Stimulated activated CD4-positive, alpha-beta T cell treated with anti-CD3 and anti-CD28 coated beads, Interleukin-2, amount 100 ng/mL, for 48 hours (primary cell): ENCODE data around the gene ZNF668.
"Not testable (repeated sequence)": the region's sequence is repeated elsewhere in the genome, so short reads cannot be mapped to it uniquely, and the experiment has no call there.

ENCODE experiments used
- DNase-seq, 2 donors: peaks; one replicate each; pipeline ENCODE4 v3.0.0-alpha.2; 2020

ZNF668 gene

DNA sequence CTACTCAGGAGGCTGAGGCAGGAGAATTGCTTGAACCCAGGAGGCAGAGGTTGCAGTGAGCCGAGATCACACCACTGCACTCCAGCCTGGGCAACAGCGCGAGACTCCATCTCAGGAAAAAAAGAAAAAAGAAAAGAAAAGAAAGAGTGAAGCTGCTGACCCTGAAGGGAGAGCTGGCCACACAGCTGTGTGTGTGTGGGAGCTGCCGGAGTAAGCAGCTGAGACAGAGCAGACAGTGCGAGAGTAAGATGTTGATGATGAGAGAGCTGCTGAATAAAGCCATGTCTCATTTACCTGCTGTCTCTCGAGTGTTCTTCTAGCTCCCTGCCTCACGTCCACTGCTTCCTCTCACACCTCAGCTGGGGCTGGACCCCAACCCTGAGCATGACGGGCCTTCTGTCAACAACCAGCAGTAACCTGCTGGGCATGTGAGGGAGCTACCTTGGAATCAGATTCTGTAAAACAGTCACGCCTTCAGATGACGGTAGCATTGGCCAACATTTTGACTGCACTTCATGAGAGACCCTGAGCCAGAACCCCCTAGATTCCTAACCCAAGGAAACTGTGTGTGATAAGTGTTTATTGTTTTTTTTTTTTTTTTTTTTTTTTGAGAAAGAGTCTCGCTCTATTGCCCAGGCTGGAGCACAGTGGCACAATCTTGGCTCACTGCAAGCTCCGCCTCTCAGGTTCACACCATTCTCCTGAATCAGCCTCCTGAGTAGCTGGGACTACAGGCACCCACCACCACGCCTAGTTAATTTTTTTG, 27.0 kb upstream of the ZNF668 start:
- not testable (repeated sequence) for DNase-seq

DNA sequence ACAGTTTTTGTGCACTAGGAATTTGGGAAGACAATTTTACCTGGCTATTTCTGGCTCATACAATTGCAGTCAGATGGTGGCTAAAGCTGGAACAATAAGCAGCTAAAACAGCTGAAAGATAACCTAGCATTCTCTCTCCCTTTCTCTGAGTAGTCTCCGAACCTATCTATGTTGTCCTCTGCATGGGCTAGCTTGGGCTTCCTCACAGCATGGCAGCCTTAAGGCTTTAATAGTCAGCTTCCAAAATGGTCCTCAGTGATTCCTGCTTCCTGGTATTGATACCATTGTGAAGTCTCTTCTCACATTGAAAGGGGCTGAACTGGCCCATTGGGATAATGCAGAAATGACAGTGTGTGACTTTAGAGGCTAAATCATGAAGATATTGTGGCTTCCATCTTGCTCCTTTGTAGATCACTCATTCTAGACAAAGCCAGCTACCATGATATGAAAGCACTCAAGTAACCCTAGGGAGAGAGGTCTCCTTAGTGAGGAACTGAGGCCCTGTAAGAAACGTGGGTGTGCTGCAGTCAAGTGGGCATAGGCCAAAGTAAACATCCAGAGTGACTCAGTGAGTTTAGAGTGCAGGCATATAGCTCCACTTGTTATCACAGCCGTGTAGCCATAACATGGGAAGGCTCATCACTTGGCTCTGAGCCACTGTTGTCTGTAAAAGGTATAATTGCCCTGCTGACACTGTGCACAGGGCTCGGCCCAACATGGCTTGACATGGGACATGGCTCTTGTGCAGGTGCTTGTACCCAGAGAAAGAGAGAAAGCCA, 26.0 kb upstream of the ZNF668 start:
- DNase-seq = no peak

DNA sequence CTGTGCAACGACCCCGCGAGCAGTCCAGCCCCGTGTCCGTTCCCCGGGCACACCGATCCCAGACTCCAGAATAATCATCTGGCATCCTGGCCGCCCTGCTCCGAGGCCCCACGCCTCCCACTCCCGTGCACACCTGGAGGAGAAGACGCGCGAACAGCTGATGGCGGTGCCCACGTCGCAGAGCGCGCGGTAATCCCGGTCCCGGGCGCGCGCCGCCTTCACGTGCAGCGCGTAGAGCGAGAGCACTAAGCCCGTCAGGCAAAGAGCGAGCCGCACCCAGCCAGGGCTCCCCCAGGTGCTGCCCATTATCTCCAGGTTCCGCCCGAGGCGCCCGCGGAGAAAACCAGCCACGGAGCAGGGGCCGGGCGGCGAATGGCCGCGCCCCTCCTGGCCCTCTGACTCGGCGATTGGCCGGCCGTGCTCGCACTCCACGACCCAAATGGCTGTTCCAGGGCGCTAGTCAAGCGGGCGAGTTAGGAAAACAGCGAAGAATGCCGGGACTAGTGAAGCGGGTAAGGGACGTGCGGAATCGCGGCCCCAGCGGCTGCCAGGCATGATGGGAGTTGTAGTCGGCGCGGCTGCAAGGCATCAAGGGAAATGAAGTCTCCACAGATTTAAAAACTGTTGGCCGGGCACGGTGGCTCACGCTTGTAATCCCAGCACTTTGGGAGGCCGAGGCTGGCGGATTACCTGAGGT, 20.5 kb upstream of the ZNF668 start, which contains the start of gene VKORC1:
Gene VKORC1, minus strand, starts transcription at position 374 of the 697 bp plus-strand sequence. Its CDS starts 68 bp downstream, at position 306.
- peak; percentile 83 to 86 for DNase-seq

DNA sequence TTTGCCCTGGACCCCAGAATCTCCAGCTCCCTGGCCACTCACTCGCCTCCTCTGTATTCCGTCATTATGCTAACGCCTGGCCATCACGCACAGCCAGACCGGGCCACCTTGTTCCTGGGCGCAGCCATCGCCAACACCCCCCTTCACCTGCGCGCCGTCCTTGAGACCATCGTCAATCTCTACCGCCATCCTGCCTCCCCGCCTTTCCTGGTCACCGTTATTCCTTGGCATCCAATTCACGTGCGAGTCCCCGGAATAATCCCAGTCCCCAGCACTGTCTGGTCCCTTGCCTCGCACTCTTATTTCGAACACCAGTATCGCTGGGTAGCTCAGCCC, 20.0 kb upstream of the ZNF668 start:
- DNase-seq = no peak

DNA sequence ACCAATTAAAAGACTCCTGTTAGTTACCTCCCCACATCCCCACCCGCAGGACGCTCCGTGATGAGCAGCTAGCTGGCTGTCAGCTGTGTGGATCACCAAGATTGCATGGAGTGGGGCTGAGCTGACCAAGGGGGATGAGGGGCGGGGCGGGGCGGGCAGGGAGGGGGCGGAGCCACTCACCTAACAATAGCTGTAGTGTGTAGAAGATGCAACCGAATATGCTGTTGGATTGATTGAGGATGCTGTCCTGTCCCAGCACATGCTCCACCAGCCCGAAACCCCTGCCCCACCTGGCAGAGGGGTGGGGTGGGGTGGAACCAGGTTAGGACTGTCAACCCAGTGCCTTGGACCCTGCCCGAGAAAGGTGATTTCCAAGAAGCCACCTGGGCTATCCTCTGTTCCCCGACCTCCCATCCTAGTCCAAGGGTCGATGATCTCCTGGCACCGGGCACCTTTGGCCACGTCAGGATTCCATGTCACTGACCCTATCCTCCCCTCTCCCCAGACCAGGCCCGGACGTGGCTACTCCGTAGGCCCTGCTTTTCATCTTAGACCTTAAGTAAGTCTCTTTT, 19.2 kb upstream of the ZNF668 start:
- no peak for DNase-seq

DNA sequence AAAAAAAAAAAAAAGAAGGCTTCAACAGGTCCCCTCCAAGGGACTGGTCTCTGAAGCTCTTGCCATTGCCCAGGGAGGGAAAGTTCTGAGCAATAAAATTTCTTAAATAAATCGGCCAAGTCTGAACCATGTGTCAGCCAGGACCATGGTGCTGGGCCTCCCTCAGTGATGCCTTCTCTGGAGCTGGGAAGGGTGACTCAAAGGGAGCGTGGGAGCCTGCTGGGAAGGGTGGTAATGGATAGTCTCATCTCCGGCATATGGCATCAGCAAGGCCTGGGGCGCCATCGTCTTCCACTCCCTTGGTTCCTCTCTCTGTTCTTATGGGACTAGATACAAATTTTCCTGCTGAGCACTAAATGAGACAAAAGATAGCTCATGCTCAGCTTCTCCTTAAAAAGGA, 18.3 kb upstream of the ZNF668 start:
- DNase-seq = no peak

DNA sequence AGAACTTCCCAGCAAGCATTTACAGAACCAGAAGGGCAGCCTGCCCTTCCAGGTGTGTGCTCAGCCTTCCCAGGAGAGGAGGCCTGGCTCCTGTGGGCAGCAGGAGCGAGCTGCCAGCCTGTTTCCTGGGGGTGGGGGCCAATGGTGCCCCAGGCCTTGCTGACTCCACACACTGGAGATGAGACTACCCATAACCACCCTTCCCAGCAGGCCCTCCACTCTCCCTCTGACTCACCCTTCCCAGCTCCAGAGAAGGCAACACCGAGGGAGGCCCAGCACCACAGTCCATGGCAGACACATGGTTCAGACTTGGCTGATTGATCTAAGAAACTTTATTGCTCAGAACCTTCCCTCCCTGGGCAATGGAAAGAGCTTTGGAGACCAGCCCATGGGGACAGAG, 16.5 kb upstream of the ZNF668 start:
- DNase-seq = no peak

DNA sequence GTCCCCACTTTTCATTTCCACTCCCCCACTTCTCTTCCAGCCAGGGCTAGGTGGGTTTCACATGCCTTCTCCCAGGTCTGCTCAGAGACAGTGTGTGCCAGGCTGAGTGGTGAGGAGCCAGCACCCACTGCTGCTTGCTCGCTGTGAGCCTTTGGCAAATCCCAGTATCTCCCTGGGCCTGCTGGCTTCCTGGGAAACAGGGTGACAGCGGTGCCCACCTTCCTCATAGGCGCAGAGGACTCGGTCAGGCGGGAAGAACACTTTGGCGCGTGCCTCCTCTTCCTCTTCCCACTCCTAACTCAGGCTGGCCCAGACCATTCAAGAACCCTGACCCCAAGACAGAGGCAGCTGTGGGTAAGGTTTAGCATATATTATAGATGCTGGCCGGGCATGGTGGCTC, 15.2 kb upstream of the ZNF668 start:
- no peak for DNase-seq

DNA sequence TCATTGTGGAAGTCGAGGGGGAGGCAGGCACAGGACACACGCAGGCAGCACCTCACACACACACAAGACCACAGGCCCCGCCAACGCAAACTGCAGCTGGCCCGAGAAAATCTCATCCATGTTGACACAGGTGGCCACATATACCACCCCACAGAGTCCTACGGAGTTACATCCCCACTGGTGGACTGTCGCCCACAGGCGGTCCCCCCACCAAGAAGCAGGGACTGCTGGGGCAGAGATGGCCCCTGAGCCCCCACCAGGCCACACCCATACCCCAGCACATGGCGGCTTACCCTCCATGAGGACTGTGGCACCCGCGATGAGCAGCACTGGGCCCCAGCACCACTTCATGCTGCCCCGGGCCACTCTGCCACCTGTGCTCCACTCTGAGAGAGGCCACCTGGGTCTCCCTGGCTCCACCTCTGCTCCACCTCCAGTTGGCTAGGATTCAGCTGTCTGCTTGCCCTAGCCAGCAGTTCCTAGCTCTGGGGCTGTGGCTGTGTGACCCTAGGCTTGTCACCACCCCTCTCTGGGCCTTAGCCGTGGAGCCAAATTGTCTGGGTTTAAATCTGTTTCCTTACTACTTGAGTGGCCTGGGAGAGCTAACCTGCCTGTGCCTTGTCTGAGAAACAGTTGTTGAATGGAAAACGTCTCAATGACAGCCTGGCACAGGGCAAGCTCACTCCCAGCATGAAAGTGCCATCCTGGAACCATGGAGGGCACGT, 14.6 kb upstream of the ZNF668 start, which contains the start of gene PRSS53:
Gene PRSS53, minus strand, starts transcription at position 485 of the 725 bp plus-strand sequence. Its CDS starts 134 bp downstream, at position 351.
- no peak for DNase-seq

DNA sequence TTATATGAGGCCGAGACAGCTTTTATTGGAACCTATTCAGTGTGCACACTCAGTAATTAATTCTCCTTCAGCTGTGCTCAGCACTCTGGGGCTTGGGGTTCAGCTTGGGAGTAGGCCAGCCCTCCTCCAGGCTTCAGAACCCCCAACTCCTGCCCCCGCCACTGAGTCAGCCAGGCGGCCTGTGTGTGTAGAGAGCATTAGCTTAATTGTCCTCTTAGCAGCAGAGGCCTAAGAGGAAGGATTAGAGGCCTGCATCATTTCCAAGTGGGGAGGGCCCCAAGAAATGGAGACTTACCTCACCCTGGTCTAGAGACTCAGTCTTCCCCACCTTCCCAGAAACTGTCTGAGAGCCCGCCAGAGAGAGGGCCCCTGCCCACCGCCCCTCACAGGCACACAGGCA, 13.9 kb upstream of the ZNF668 start:
- no peak for DNase-seq

DNA sequence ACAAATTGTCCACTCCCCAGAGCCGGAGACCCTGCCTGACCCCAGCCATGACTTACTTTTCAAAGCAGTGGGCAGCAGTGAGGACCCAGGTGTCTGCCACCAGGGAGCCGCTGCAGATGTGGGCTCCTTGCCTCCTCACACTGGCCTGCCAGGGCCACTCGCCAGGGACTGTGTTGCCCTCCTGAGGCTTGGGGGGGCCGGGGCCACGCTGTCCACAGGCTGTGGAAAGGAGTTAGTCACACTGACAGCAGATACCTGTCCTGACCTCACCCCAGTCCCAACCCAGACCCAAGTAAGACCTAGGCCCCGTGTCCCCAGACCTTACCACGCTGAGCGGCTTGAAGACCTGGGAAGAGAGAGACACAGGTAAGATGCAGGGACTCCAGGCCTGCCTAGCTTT, 13.4 kb upstream of the ZNF668 start:
- DNase-seq = no peak

DNA sequence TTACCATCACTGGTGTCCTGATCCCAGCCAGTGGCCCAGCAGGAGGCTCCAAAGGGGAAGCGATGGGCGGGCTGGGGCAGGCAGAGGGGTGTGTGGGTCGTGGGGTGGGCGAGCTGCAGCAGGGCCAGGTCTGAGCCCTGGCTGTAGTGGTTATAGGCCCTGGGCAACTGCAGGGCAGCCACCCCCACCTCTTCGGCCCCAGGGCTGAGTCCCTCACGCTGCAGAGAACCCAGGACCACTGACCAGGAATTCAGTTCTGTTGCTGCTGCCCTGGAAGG, 12.5 kb upstream of the ZNF668 start:
- DNase-seq = no peak

DNA sequence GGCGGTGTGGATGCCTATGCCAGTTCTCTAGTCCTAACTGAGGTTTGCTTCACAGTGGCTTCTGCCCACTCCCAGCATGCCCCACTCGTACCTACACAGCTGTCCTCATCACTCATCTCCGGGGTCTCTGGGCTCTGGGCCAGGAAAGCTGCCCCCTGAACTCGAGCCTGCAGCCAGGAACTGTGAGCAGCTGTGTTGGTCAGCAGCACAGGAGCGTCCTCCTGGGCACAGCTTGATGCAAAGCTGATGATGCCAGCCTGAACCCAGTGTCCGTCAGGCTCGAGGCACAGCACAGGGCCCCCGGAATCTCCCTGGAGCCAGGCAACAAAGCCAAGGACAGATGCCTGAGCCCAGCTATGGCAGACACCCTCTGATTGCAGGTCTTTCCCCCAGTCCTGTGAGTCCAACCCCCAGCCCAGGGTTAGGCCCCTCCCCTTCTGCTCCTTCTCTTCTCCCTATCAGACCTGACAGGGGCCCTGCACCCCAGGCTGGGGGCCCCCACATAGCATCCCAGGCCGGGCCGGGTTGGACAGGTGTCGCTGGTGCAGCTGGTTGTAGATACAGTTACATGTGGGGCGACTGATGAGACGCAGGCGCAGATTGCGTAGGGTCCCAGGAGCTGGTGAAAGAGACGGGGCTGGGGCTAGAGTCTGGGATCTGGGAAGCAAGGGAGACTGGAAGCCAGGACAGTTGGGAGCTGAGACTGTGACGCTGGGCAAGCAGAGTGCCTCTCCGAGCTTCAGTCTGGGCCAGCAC, 12.0 kb upstream of the ZNF668 start:
- no peak for DNase-seq

DNA sequence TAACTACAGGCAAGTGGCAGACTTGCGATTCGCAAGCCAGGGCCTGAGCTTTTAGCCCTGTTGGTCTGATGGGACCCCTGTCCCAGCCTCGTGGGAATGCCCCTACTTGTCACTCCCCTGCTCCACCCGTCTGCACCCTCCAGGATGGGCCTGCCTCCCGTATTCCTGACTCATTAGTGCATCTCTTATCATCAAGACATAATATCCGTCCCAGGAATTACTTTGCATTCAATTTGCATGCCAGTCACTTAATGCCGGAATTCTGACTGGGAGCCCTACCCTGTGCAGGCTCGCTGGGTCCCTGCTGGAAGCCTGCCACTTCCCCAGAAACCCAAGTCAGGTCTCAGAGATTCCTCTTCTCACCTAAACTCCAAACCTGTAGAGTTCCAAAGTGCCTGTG, 11.4 kb upstream of the ZNF668 start:
- DNase-seq = no peak

DNA sequence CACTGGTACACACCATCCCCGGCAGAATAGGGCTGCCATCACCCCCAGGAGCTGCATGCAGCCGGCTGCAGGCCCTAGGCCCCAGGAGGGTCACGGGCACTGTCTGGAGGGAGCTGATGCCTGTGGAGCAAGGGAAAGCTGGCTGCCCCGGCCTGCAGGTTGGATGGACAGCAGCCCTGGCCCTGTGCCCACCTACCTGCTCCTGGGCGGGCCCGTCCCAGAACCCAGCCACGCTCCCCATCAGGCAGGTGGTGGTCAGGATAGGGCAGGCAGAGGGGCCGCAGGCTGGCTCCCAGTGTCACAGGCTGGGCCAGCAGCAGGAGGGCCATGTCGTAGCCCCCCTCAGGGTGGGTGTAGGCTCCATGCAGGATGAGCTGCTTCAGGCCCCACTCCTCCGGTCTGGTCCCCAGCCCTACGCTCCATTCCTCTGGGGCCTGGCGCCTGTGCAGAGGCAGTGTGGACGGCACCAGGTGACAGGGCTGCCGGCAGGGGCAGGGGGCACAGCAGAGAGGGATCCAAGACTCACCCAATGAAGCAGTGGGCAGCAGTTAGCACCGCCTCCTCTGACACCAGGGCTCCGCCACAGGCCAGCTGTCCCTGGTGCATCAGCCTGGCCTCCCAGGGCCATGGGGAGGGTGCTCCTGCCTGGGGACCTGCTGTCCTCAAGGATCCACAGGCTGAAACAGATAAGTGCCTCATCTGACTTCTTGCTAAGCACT, 10.7 kb upstream of the ZNF668 start:
- no peak for DNase-seq

DNA sequence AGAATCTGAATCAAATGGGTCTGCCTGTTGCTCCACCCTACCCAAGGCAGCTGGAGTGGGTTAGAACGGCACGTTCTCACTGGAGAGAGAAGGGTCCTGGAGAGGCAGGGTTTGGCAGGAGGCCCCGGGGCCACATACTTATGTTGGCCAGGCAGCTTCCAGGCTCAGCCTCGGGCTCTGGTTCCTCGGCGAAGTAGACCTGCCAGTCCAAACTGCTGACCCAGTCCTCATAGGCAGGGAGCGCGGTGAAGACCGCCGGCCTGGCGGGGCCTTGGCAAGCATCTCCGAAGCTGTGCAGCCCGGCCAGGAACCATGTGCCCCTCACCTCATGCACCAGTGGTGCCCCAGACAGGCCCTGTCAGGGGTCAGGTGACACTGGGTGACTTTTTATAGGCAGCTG, 9.9 kb upstream of the ZNF668 start:
- no peak for DNase-seq

DNA sequence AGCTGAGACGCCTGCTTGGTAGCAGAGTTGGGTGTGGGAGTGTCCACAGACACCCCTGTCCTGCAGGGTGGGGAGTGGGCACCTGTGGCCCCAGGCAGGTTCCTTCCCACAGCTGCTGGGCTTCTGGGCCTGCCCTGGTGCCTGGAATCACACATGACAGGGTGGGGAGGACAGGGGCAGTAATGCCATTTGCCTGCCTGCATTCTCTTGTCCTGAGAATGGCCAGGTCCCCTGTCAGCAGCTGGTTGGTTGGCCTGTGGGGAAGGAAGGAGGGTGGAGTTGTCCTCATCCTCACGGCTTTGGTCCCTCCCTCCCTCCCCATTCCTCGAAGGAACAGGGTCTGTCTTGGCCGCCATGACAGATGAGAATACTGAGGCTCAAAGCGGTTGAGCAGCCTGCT, 9.5 kb upstream of the ZNF668 start:
- DNase-seq = no peak

DNA sequence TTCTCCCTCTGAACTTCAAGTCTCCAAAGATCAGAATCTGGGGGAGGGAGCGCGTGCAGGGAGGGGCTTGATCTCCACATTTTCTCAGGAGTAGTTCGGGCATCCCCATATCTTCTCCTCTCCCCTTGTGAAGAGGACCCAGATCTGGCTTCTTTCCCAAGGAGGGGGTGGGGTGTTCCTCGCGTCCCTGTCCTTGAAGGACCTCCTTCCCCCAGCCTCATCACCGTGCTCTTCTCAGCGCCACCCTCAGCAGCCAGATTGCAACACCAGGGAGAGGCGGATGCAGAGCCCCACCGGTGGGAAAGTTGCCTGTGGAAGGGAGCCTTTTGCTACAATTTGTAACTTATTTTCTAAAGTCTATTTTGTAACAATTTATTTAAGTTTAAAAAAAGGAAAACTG, 9.0 kb upstream of the ZNF668 start:
- DNase-seq = no peak

DNA sequence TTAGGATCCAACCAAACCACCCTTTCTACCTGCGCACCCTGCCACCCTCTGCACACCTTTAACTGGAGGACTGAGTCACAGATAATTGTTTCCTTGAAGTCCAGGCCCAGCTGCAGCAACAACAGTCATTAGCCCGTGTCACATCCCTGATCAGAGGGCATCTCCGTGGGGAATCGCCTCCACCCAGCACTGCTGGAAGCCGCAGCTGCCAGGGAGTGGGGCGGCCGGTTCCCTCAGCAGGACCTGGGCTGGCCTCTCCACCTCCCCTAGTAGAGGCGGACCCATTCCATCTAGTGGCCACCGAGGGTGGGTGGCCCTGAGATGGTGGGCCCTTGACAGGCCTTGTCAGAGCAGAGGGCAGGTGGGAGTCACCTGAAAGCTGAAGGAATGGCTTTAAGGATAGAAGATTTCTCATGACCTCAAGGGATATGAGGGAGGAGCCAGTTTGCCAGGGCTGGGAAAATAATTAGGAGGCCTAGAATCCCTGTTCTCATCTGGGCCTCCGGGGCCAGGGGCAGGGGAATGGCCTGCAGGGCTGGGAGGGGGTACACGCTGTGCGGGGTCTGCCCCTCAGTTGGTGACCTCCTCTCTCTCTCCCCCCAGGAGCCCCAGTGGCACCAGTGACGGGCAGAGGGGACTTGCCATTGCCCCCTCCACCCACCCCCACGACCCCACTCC, 8.5 kb upstream of the ZNF668 start:
- no peak for DNase-seq

DNA sequence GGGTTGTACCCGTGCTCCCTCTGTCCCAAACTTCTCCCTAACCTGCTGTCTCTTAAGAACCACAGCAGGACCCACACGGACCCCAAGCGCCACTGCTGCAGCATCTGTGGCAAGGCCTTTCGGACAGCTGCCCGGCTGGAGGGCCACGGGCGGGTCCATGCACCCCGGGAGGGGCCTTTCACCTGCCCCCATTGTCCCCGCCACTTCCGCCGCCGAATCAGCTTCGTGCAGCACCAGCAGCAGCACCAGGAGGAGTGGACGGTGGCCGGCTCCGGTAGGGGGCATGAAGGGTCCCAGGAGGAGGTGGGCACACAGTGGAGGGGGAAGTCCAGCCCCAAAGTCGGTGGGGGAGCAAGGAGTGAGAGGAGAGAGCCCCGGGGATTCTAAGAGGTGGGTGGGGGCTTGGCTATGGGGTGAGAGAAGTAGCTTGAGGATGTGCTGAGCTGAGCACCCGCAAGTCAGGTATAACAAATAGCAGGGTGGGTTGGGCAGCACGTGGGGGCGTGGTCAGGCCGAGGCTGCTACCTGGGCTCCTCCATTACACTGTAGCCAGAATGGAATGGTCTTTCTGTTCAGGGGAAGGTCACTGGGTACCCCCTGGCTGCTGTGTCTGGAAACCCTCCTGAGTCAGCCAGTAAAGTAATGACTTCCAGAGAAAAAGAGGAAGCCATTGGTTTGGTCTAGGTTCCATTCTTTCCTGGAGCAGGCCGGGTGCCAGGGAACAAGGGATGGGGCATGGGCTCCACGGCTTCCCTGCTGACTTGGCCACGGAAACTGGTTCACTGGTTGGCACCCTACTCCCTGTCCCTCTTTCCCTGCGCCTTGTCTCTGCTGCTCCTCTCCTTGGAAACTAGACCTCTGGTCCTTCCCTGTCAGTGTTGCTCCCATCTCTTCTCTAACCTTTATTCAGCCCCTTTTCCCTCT, 7.7 kb upstream of the ZNF668 start:
- DNase-seq = no peak
